NB4 (cell line): Measurements from ENCODE around the gene U2SURP.
"Not testable (repeated sequence)": the region's sequence is repeated elsewhere in the genome, so short reads cannot be mapped to it uniquely, and the experiment has no call there.

Experiments
- CTCF ChIP-seq: IDR thresholded peaks from one replicate; pipeline ENCODE4 v1.5.1; 2012; ENCODE audit warnings: low read depth, low read length
- MAX ChIP-seq: IDR thresholded peaks from 2 replicates; pipeline ENCODE4 v1.6.1; 2011; ENCODE audit warnings: low read depth, low read length
- MYC ChIP-seq: IDR thresholded peaks from 2 replicates; pipeline ENCODE4 v1.6.1; 2011; ENCODE audit warnings: low read depth, low read length

GRCh38 chr3:143046075-143046474, 44.7 kb downstream of the U2SURP start:
- TF ChIP-seq CTCF, MYC, MAX: not testable (repeated sequence)
